Hepatocyte (in vitro differentiated cells): ENCODE data around the gene RIMKLA. TPM values are rescaled to one million over a fixed set of nuclear protein-coding genes. Genes with fewer than 3 reads are reported as not detected.
A peak's percentile ranks its signal among the peaks of the same experiment; 100 is the strongest.

Experiments used
- DNase-seq: peaks from one replicate; pipeline ENCODE4 v3.0.0-alpha.2; 2016; ENCODE audit warnings: low spot score
- H2AFZ ChIP-seq: fragments of 200-600 bp; sonication (generic); 2 replicates; pipeline ENCODE4 v1.6.0; 2016; ENCODE audit warnings: antibody characterized with exemption, mild to moderate bottlenecking
- H3K27ac ChIP-seq: fragments of 200-600 bp; sonication (generic); 2 replicates; pipeline ENCODE4 v1.5.1; 2016; ENCODE audit warnings: mild to moderate bottlenecking
- H3K27me3 ChIP-seq: fragments of 200-600 bp; sonication (generic); 2 replicates; pipeline ENCODE4 v1.6.1; 2016
- H3K36me3 ChIP-seq: fragments of 200-600 bp; sonication (generic); replicated peaks from 2 replicates; pipeline ENCODE4 v1.5.1; 2016; ENCODE audit warnings: low read depth; ENCODE audit not compliant: insufficient read depth
- H3K4me1 ChIP-seq: fragments of 200-600 bp; sonication (generic); 2 replicates; pipeline ENCODE4 v1.5.1; 2016; ENCODE audit warnings: mild to moderate bottlenecking, moderate library complexity; ENCODE audit not compliant: insufficient read depth
- H3K4me2 ChIP-seq: fragments of 200-600 bp; sonication (generic); 2 replicates; pipeline ENCODE4 v1.6.0; 2016
- H3K4me3 ChIP-seq: fragments of 200-600 bp; sonication (generic); 2 replicates; pipeline ENCODE4 v1.5.1; 2016; ENCODE audit warnings: mild to moderate bottlenecking
- H3K79me2 ChIP-seq: fragments of 200-600 bp; sonication (generic); 2 replicates; pipeline ENCODE4 v1.6.0; 2017; ENCODE audit warnings: mild to moderate bottlenecking
- H3K9me2 ChIP-seq: fragments of 200-600 bp; sonication (generic); replicated peaks from 2 replicates; pipeline ENCODE4 v1.6.0; 2017; ENCODE audit warnings: mild to moderate bottlenecking; ENCODE audit not compliant: insufficient read depth
- H3K9me3 ChIP-seq: fragments of 200-600 bp; sonication (generic); 2 replicates; pipeline ENCODE4 v1.5.1; 2016; ENCODE audit warnings: low read depth, mild to moderate bottlenecking
- H4K20me1 ChIP-seq: fragments of 200-600 bp; sonication (generic); 2 replicates; pipeline ENCODE4 v1.6.0; 2016; ENCODE audit warnings: mild to moderate bottlenecking; ENCODE audit not compliant: insufficient read depth, poor library complexity, severe bottlenecking
- CTCF ChIP-seq: fragments of 200-600 bp; sonication (generic); IDR thresholded peaks from 2 replicates; pipeline ENCODE4 v1.5.1; 2016; ENCODE audit warnings: antibody characterized with exemption, mild to moderate bottlenecking; ENCODE audit not compliant: poor library complexity
- EZH2 ChIP-seq: fragments of 200-600 bp; sonication (generic); IDR thresholded peaks from 2 replicates; pipeline ENCODE4 v1.6.1; 2016; ENCODE audit warnings: antibody characterized with exemption, mild to moderate bottlenecking, borderline replicate concordance
- EZH2phosphoT487 ChIP-seq: fragments of 200-600 bp; sonication (generic); IDR thresholded peaks from one replicate; pipeline ENCODE4 v1.6.1; 2018; ENCODE audit warnings: antibody characterized with exemption, mild to moderate bottlenecking, low read depth, moderate library complexity; ENCODE audit not compliant: unreplicated experiment, severe bottlenecking
- WGBS: methylation state at CpG from one replicate; pipeline ENCODE4 v1.1.6; 2016; ENCODE audit warnings: low lambda C conversion rate; ENCODE audit errors: missing lambda C conversion rate; 5-methylcytosine and 5-hydroxymethylcytosine counted together
- polyA plus RNA-seq: library from polyadenylated mRNA; unstranded; fragments of >200 nt; fragmentation: Nextera tagmentation; extraction: Ambion mirVana; gene quantifications from 2 replicates; pipeline ENCODE4 v1.2.1, GENCODE V29; 2016
- total RNA-seq: library from RNA; depleted of rRNA; stranded (reverse); fragments of >200 nt; gene quantifications from 2 replicates; pipeline ENCODE4 v1.2.3, GENCODE V29; 2014

The RIMKLA gene
- total and polyA plus RNA-seq, 2 experiments from 2014 or later, result 0.66 to 1.1 TPM

GRCh38 chr1:42429603-42430002 is 49.0 kb downstream of the RIMKLA start:
- no peak overlapping the region for H3K4me3 ChIP-seq
- H3K9me3 ChIP-seq, result no peaks in the 10 kb centered on the region
- H3K4me1 ChIP-seq, result peaks cover 8% of the 10 kb centered on the region
- no peaks in the 10 kb centered on the region for H3K9me2 ChIP-seq
- TF ChIP-seq EZH2phosphoT487, result no peak
- TF ChIP-seq EZH2, result no peak
- TF ChIP-seq CTCF, result no peak
- no peak overlapping the region for H3K4me2 ChIP-seq
- no peak for DNase-seq
- no peak overlapping the region for H2AFZ ChIP-seq
- no peaks in the 10 kb centered on the region for H3K36me3 ChIP-seq
- H3K27me3 ChIP-seq, result no peaks in the 10 kb centered on the region
- 64% methylated on average over 1 of the region's 1 CpG for WGBS
- no peaks in the 10 kb centered on the region for H3K79me2 ChIP-seq
- no peaks in the 10 kb centered on the region for H4K20me1 ChIP-seq
- peak overlapping the region; percentile 80 for H3K27ac ChIP-seq

GRCh38 chr1:42430286-42431135 is 49.9 kb downstream of the RIMKLA start:
- no peaks in the 10 kb centered on the region for H3K9me2 ChIP-seq
- peak overlapping the region; percentile 80 for H3K27ac ChIP-seq
- H3K4me2 ChIP-seq, result no peak overlapping the region

GRCh38 chr1:42431514-42431913 is 50.9 kb downstream of the RIMKLA start:
- 68% methylated on average over 3 of the region's 3 CpGs for WGBS
- no peaks in the 10 kb centered on the region for H3K79me2 ChIP-seq
- no peaks in the 10 kb centered on the region for H4K20me1 ChIP-seq
- H3K27ac ChIP-seq, result peak overlapping the region; percentile 80
- H3K9me3 ChIP-seq, result no peaks in the 10 kb centered on the region
- no peaks in the 10 kb centered on the region for H3K9me2 ChIP-seq
- H3K27me3 ChIP-seq, result no peaks in the 10 kb centered on the region
- no peaks in the 10 kb centered on the region for H3K36me3 ChIP-seq
- no peak overlapping the region for H2AFZ ChIP-seq
- peaks cover 8% of the 10 kb centered on the region for H3K4me1 ChIP-seq
- TF ChIP-seq EZH2 (no peak), EZH2phosphoT487 (no peak), CTCF (no peak)
- DNase-seq, result peak; percentile 48
- H3K4me3 ChIP-seq, result no peak overlapping the region
- H3K4me2 ChIP-seq, result no peak overlapping the region

More at GRCh38 chr1:42430286-42431135, 49.9 kb downstream of the RIMKLA start:
- WGBS, result 84% methylated on average over 3 of the region's 3 CpGs
- Histone ChIP-seq H4K20me1 (no peaks in the 10 kb centered on the region), H3K4me3 (no peak overlapping the region), H3K79me2 (no peaks in the 10 kb centered on the region), H3K27me3 (no peaks in the 10 kb centered on the region), H2AFZ (no peak overlapping the region), H3K4me1 (peaks cover 8% of the 10 kb centered on the region), H3K36me3 (no peaks in the 10 kb centered on the region), H3K9me3 (no peaks in the 10 kb centered on the region)
- no peak for TF ChIP-seq CTCF
- no peak for TF ChIP-seq EZH2phosphoT487
- no peak for TF ChIP-seq EZH2
- DNase-seq, result no peak
